PC-9 (cell line): ENCODE measurements around the gene SHROOM2. TPM values are rescaled to one million over a fixed set of nuclear protein-coding genes. Genes with fewer than 3 reads are reported as not detected.

Source experiments
- BruUV-seq: library from RNA; stranded (reverse); fragments of 400-500 nt; replicated peaks from 2 replicates; lab custom pipeline; 2021; lab: Mats Ljungman, UMichigan
- CTCF ChIA-PET: fragments of 300-600 bp; sonication (Branson Sonifier 250); formaldehyde crosslinking; loops from one replicate; lab custom pipeline; 2022; ENCODE audit warnings: antibody characterized with exemption; lab: Charles Lee
- POLR2A ChIA-PET: fragments of 300-600 bp; sonication (Branson Sonifier 250); formaldehyde crosslinking; loops from one replicate; lab custom pipeline; 2022; ENCODE audit warnings: antibody characterized with exemption; ENCODE audit not compliant: unreplicated experiment; lab: Charles Lee
- DNase-seq, 2 experiments: peaks; one replicate each; pipeline versions ENCODE4 v3.0.0 to v3.0.0-alpha.2; 2015 to 2022; ENCODE audit warnings: mixed read lengths in 1 of 2
- H2AFZ ChIP-seq: fragments of 200-600 bp; sonication (generic); 2 replicates; pipeline ENCODE4 v1.8.1; 2017; ENCODE audit warnings: antibody characterized with exemption
- H3F3A ChIP-seq: fragments of 200-600 bp; sonication (generic); 2 replicates; pipeline ENCODE4 v1.8.1; 2017; ENCODE audit warnings: antibody characterized with exemption, mild to moderate bottlenecking, low read depth; ENCODE audit not compliant: insufficient read depth
- H3K27ac ChIP-seq: fragments of 200-600 bp; sonication (generic); 2 replicates; pipeline ENCODE4 v1.6.1; 2016; ENCODE audit warnings: mixed run types
- H3K27me3 ChIP-seq: fragments of 200-600 bp; sonication (generic); 2 replicates; pipeline ENCODE4 v1.6.1; 2016; ENCODE audit warnings: low read depth, mixed run types; ENCODE audit not compliant: insufficient read depth
- H3K36me3 ChIP-seq: fragments of 200-600 bp; sonication (generic); 2 replicates; pipeline ENCODE4 v1.6.1; 2016; ENCODE audit warnings: low read depth, mixed run types
- H3K4me1 ChIP-seq: fragments of 200-600 bp; sonication (generic); replicated peaks from 2 replicates; pipeline ENCODE4 v1.6.1; 2016; ENCODE audit warnings: mixed run types; ENCODE audit not compliant: insufficient read depth
- H3K4me2 ChIP-seq: fragments of 200-600 bp; sonication (generic); 2 replicates; pipeline ENCODE4 v1.6.1; 2017; ENCODE audit warnings: mixed run types
- H3K4me3 ChIP-seq: fragments of 200-600 bp; sonication (generic); 2 replicates; pipeline ENCODE4 v1.6.1; 2016; ENCODE audit warnings: mixed run types
- H3K79me2 ChIP-seq: fragments of 200-600 bp; sonication (generic); 2 replicates; pipeline ENCODE4 v1.6.1; 2017; ENCODE audit warnings: low read depth, mixed run types
- H3K9me2 ChIP-seq: fragments of 200-600 bp; sonication (generic); 2 replicates; pipeline ENCODE4 v1.8.1; 2017; ENCODE audit warnings: mild to moderate bottlenecking; ENCODE audit not compliant: insufficient read depth
- H3K9me3 ChIP-seq: fragments of 200-600 bp; sonication (generic); 2 replicates; pipeline ENCODE4 v1.8.1; 2016; ENCODE audit warnings: low read depth; ENCODE audit not compliant: insufficient read depth
- H4K20me1 ChIP-seq: fragments of 200-600 bp; sonication (generic); 2 replicates; pipeline ENCODE4 v1.8.1; 2017; ENCODE audit not compliant: insufficient read depth
- EZH2 ChIP-seq: fragments of 200-600 bp; sonication (generic); IDR thresholded peaks from 2 replicates; pipeline ENCODE4 v1.8.0; 2017; ENCODE audit warnings: antibody characterized with exemption, low read depth
- intact Hi-C: fragments of 100-400 bp; cut with micrococcal nuclease; formaldehyde crosslinking; loops from one replicate; pipeline ENCODE4 v1.10.0; 2022; ENCODE audit not compliant: unreplicated experiment
- total RNA-seq: library from RNA; stranded (reverse); gene quantifications from 2 replicates; pipeline ENCODE4 v1.2.3, GENCODE V29; 2021
- TF ChIP-seq, protein P1 (sequence below): fragments of 200-600 bp; sonication (generic); conservative IDR thresholded peaks from 2 replicates; pipeline ENCODE4 v1.6.1; 2017; ENCODE audit warnings: mixed run types, antibody characterized with exemption, mild to moderate bottlenecking, moderate library complexity

SHROOM2 gene
- total RNA-seq, 1 experiment from 2014 or later: 0.17 TPM

DNA sequence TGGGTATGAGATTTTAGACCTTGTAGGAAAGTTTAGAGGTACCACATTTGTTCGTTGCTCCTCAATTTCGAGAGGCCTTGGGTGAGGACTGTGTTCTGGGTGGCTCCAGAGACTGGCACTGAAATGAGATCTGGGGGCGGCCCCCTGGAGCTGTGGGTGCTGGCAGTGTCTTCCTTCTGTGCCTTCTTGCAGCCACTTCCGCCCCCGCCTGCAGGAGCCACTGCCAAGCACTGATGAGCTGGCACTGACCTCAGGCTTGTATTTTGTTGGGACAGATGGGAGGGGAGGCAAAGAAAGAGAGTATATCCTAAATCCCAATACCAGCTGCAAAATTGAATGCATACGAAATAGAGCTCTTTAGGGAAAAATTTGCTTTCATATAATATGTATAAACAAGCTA, 116.4 kb downstream of the SHROOM2 start:
- intact Hi-C loops: no loop called here
- Histone ChIP-seq H3K36me3 (no peaks in the 10 kb centered on the region), H2AFZ (no peak overlapping the region), H3F3A (peaks cover 13% of the 10 kb centered on the region), H3K4me3 (no peak overlapping the region), H3K4me2 (no peak overlapping the region), H3K4me1 (peaks cover 27% of the 10 kb centered on the region), H3K9me2 (no peaks in the 10 kb centered on the region), H3K27ac (no peak overlapping the region), H3K9me3 (no peaks in the 10 kb centered on the region), H4K20me1 (no peaks in the 10 kb centered on the region), H3K27me3 (no peaks in the 10 kb centered on the region), H3K79me2 (no peaks in the 10 kb centered on the region)
- CTCF ChIA-PET: no interaction called here
- peak in 1 of 2 experiments; percentile 19 for DNase-seq
- no TSS peak for BruUV-seq
- POLR2A ChIA-PET: no interaction called here
- no peak for TF ChIP-seq EZH2
- TF ChIP-seq, protein P1, sequence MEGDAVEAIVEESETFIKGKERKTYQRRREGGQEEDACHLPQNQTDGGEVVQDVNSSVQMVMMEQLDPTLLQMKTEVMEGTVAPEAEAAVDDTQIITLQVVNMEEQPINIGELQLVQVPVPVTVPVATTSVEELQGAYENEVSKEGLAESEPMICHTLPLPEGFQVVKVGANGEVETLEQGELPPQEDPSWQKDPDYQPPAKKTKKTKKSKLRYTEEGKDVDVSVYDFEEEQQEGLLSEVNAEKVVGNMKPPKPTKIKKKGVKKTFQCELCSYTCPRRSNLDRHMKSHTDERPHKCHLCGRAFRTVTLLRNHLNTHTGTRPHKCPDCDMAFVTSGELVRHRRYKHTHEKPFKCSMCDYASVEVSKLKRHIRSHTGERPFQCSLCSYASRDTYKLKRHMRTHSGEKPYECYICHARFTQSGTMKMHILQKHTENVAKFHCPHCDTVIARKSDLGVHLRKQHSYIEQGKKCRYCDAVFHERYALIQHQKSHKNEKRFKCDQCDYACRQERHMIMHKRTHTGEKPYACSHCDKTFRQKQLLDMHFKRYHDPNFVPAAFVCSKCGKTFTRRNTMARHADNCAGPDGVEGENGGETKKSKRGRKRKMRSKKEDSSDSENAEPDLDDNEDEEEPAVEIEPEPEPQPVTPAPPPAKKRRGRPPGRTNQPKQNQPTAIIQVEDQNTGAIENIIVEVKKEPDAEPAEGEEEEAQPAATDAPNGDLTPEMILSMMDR: no peak

DNA sequence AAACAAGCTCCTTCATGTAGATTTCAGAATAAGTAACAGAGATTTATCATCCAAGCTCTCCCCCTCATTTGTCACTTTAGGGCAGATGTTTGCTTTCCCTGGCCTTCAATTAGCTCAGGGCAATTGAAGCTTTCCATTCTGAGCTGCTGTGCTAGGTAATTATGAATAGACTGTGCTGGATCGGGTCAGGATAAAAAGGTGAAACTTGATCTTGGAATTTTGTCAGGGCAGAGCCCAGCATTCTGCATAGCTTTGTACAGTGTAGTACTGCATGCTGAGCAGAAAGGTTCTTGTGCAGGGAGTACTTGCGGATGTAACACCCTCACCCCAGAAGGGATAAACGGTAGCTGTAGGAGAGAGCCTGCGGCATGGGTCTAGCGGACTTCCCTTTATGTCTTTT, 116.9 kb downstream of the SHROOM2 start:
- ChIA-PET CTCF (no interaction called here), POLR2A (no interaction called here)
- Histone ChIP-seq H4K20me1 (no peaks in the 10 kb centered on the region), H3K36me3 (no peaks in the 10 kb centered on the region), H3K4me2 (no peak overlapping the region), H3K9me3 (no peaks in the 10 kb centered on the region), H3K27ac (no peak overlapping the region), H3K79me2 (no peaks in the 10 kb centered on the region), H3K4me3 (no peak overlapping the region), H3K9me2 (no peaks in the 10 kb centered on the region), H3F3A (peaks cover 18% of the 10 kb centered on the region), H3K4me1 (peaks cover 32% of the 10 kb centered on the region), H2AFZ (no peak overlapping the region), H3K27me3 (no peaks in the 10 kb centered on the region)
- TF ChIP-seq EZH2: no peak
- TF ChIP-seq, protein P1: no peak
- BruUV-seq: no TSS peak
- no peak for DNase-seq
- intact Hi-C loops: no loop called here

DNA sequence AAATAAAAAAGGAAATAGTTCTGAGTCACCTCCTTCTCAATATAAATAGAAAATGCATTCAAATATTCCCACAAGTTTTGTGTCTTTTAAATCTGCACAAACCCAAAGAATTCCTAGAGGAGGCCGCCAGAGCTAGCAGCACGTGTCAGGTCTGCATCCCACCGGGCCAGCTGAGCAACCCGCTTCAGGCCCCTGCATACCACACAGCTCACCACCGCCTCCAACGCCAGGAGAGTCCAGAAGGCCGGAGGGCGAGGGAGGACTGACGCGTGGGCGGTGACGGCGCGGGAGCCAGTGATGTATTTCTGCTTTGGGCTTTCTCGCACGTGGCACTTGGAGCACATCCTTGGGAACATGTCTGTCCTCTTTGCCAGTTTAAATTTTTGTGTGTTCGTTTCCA, 119.1 kb downstream of the SHROOM2 start:
- BruUV-seq: no TSS peak
- H2AFZ ChIP-seq: no peak overlapping the region
- no peaks in the 10 kb centered on the region for H3K9me2 ChIP-seq
- no peak overlapping the region for H3K4me3 ChIP-seq
- ChIA-PET POLR2A (no interaction called here), CTCF (interaction anchor here (0.6 kb wide), 2 partner anchors 10 to 1870 kb away, joined by 3 read pairs; no protein-coding TSS in a partner anchor)
- H3K9me3 ChIP-seq: no peaks in the 10 kb centered on the region
- H3K79me2 ChIP-seq: no peaks in the 10 kb centered on the region
- H3K4me2 ChIP-seq: no peak overlapping the region
- H3K4me1 ChIP-seq: peaks cover 53% of the 10 kb centered on the region
- TF ChIP-seq, protein P1: no peak
- TF ChIP-seq EZH2: no peak
- no peaks in the 10 kb centered on the region for H3K27me3 ChIP-seq
- DNase-seq: no peak
- H4K20me1 ChIP-seq: no peaks in the 10 kb centered on the region
- H3F3A ChIP-seq: peaks cover 23% of the 10 kb centered on the region
- H3K27ac ChIP-seq: no peak overlapping the region
- intact Hi-C loops: no loop called here
- no peaks in the 10 kb centered on the region for H3K36me3 ChIP-seq
